GM20000 (cell line): ENCODE measurements around the gene GAB3.

Experiments
- DNase-seq: peaks from one replicate; pipeline ENCODE4 v3.0.0; 2012; ENCODE audit warnings: low spot score
- CTCF ChIP-seq: IDR thresholded peaks from 2 replicates; pipeline ENCODE4 v1.5.1; 2012; ENCODE audit warnings: mild to moderate bottlenecking, control low read depth; ENCODE audit errors: extremely low read depth, missing control alignments

GAB3 gene

DNA sequence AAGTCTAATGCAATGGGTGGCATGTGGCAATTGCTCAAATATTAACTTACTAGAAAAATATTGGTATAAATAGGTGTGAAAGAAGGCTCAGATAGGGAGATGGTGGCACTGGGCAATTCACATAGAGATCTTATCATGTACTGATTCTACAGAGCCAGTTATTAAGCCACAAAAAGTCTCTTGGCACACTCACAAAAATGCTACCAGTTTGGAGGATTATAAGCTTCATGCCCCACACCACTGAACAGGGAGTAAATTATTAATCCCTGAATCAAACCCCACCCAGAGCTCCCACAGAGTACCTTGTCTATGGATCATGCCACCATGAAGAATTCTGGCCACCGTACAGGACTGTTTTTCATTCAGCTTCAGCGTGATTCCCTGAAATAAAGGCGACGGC lies 40.6 kb upstream of the GAB3 start:
- DNase-seq = no peak
- TF ChIP-seq CTCF = no peak

- no peak for TF ChIP-seq CTCF
- no peak for DNase-seq
Measured at GRCh38 chrX:154785716-154786115, 34.8 kb upstream of the GAB3 start.

DNA sequence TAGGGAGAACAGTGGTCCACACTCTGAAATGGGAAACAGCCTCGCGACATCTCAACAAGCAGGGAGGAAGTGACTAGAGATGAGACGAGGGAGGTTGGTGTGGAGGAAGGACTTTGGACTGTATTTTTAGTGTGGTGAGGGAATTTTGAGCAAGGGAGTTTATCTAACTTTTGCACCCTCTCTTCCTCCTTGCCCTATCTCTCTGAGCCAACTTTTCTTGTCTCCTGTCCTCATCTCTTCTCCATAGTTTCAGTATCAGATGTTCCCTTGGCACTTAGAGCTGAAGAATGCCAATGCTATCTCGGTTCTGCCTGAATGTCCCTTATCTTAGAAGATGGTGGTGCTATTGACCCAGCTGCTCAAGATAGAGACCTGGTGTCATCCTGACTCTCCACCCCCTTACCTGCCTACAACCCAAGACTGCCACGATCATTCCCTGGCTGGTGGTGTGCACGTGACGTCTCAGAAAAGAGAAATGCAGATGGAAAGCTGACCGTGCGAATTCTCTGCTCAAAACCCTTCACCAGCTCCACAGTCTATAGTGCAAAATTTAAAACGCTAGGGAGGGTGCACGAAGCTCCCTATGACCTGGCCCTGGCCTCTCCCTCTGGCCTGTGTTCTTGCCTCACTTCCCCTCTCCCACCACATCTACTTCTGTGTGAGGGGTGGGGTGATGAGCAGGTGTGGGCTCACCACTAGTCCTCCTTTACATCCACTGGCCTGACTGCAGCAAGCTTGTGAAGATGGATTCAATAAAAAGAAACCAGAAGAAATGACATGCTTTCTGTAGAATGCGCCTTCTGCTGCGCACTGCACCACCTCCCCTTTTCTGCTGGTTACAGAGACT lies 33.5 kb upstream of the GAB3 start:
- TF ChIP-seq CTCF = no peak
- no peak for DNase-seq

DNA sequence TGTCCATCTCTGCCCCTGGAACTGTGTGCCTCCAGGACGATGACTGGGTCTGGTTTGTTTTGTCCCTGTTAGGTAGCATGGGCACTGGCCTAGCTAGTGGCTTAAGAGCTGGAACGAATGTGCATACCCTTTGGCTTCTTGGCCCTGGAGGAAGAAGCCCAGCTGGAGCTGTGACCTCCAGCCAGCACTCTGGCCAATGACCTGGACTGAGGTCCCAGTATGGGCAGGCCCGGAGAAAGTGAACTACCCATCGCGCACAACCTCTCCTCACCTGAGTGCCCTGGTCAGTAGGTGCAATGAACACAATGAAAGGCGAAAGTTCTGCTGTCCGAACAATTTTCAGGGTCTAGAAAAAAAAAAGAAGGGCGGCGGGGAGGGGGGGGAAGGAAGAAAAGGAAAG lies 30.1 kb upstream of the GAB3 start:
- TF ChIP-seq CTCF = no peak
- DNase-seq = no peak

- no peak for DNase-seq
- TF ChIP-seq CTCF = no peak
Measured at GRCh38 chrX:154779261-154779660, 28.4 kb upstream of the GAB3 start.

DNA sequence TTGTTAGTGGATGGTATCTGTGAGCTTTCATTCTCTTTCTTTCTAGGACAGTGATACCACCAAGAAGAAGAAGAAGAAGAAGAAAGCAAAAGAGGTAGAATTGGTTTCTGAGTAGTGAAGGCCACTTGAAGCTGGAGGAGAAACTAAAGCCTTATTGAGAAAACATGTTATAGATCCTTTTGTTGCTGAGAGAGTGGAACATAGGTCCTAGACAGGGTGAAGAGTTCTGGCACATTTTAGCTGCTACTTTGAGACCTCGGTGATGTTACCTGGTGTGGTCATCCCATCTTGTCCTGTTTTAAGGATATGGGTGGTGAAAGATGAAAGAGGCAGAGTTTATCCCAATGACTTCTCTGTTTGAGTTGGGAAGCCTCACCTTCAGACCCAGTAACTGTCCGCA lies 25.9 kb upstream of the GAB3 start:
- no peak for TF ChIP-seq CTCF
- no peak for DNase-seq

GRCh38 chrX:154775419-154776349 lies 24.8 kb upstream of the GAB3 start:
- no peak for DNase-seq
- TF ChIP-seq CTCF = no peak
